Measurements from ENCODE around the gene CYP21A2. TPM values are rescaled to one million over a fixed set of nuclear protein-coding genes. Genes with fewer than 3 reads are reported as not detected.

Gene CYP21A2
- total and polyA plus RNA-seq, 2 donors from 2014 or later: 3.2 to 8.2 TPM

GRCh38 chr6:32082935-32083334 is 44.7 kb downstream of the CYP21A2 start:
- Histone ChIP-seq H3K27me3 (ENCODE audit: control insufficient read depth, insufficient read depth, low read length) (no peaks in the 10 kb centered on the region), H3K36me3 (ENCODE audit: control insufficient read depth in 2 of 3, insufficient read depth in 3 of 3, low read length in 3 of 3) (no peaks in the 10 kb centered on the region), H3K4me3 (ENCODE audit: low read length in 3 of 3) (no peak overlapping the region), H3K4me1 (ENCODE audit: control insufficient read depth in 2 of 3, insufficient read depth in 2 of 3, low read depth in 1 of 3, low read length in 3 of 3) (peaks cover 0 to 4% (median 0%) of the 10 kb centered on the region in 3 donors), H3K9me3 (ENCODE audit: control insufficient read depth in 2 of 3, insufficient read depth in 1 of 3, low read length in 3 of 3) (no peaks in the 10 kb centered on the region), H3K27ac (ENCODE audit: low read depth in 2 of 2, low read length in 2 of 2) (no peak overlapping the region), H3K9ac (ENCODE audit: low read length in 3 of 3) (no peak overlapping the region)
- DNase-seq: no peak
- intact Hi-C loops (cut with DNase I): no loop called here
- TF ChIP-seq, protein P1, sequence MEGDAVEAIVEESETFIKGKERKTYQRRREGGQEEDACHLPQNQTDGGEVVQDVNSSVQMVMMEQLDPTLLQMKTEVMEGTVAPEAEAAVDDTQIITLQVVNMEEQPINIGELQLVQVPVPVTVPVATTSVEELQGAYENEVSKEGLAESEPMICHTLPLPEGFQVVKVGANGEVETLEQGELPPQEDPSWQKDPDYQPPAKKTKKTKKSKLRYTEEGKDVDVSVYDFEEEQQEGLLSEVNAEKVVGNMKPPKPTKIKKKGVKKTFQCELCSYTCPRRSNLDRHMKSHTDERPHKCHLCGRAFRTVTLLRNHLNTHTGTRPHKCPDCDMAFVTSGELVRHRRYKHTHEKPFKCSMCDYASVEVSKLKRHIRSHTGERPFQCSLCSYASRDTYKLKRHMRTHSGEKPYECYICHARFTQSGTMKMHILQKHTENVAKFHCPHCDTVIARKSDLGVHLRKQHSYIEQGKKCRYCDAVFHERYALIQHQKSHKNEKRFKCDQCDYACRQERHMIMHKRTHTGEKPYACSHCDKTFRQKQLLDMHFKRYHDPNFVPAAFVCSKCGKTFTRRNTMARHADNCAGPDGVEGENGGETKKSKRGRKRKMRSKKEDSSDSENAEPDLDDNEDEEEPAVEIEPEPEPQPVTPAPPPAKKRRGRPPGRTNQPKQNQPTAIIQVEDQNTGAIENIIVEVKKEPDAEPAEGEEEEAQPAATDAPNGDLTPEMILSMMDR (IDR thresholded peaks at IDR 0.05; ENCODE audit: borderline replicate concordance, extremely low read depth, insufficient read depth): no peak
- no peak for FAIRE-seq

- Histone ChIP-seq H3K27ac (ENCODE audit: low read depth in 2 of 2, low read length in 2 of 2) (no peak overlapping the region), H3K4me3 (ENCODE audit: low read length in 3 of 3) (no peak overlapping the region), H3K36me3 (ENCODE audit: control insufficient read depth in 2 of 3, insufficient read depth in 3 of 3, low read length in 3 of 3) (no peaks in the 10 kb centered on the region), H3K4me1 (ENCODE audit: control insufficient read depth in 2 of 3, insufficient read depth in 2 of 3, low read depth in 1 of 3, low read length in 3 of 3) (peaks cover 0 to 4% (median 0%) of the 10 kb centered on the region in 3 donors), H3K9me3 (ENCODE audit: control insufficient read depth in 2 of 3, insufficient read depth in 1 of 3, low read length in 3 of 3) (no peaks in the 10 kb centered on the region), H3K27me3 (ENCODE audit: control insufficient read depth, insufficient read depth, low read length) (no peaks in the 10 kb centered on the region), H3K9ac (ENCODE audit: low read length in 3 of 3) (no peak overlapping the region)
- TF ChIP-seq, protein P1 (IDR thresholded peaks at IDR 0.05; ENCODE audit: borderline replicate concordance, extremely low read depth, insufficient read depth): no peak
- DNase-seq: no peak
- no peak for FAIRE-seq
- intact Hi-C loops (cut with DNase I): no loop called here
Observed at GRCh38 chr6:32083812-32084768, 45.9 kb downstream of the CYP21A2 start.

DNA sequence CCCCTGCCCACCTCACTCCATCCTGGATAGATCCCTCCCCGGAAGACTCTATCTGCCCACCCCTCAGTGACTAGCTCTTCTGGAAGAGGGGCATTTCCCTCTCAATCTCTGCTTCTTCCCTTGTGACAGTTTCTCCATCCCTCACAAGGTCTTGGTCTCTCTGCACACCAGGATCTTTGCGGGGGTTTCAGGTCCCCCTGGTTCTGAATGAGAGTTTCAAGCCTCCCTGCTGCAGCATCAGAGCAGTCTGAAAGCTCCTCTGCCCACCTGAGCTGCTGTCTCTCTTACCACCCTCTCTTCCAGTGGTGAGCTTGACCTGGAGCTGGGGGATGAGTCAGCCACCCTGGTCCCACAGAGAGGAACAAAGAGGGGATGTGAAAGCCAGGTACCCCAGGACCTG is 46.6 kb downstream of the CYP21A2 start:
- intact Hi-C loops (cut with DNase I): no loop called here
- TF ChIP-seq, protein P1 (IDR thresholded peaks at IDR 0.05; ENCODE audit: borderline replicate concordance, extremely low read depth, insufficient read depth): no peak
- Histone ChIP-seq H3K27ac (ENCODE audit: low read depth in 2 of 2, low read length in 2 of 2) (no peak overlapping the region), H3K27me3 (ENCODE audit: control insufficient read depth, insufficient read depth, low read length) (no peaks in the 10 kb centered on the region), H3K4me1 (ENCODE audit: control insufficient read depth in 2 of 3, insufficient read depth in 2 of 3, low read depth in 1 of 3, low read length in 3 of 3) (peaks cover 0 to 4% (median 0%) of the 10 kb centered on the region in 3 donors), H3K9ac (ENCODE audit: low read length in 3 of 3) (no peak overlapping the region), H3K4me3 (ENCODE audit: low read length in 3 of 3) (no peak overlapping the region), H3K9me3 (ENCODE audit: control insufficient read depth in 2 of 3, insufficient read depth in 1 of 3, low read length in 3 of 3) (no peaks in the 10 kb centered on the region), H3K36me3 (ENCODE audit: control insufficient read depth in 2 of 3, insufficient read depth in 3 of 3, low read length in 3 of 3) (no peaks in the 10 kb centered on the region)
- DNase-seq: no peak
- no peak for FAIRE-seq
